ENCODE measurements around the gene CORO7.

GRCh38 chr16:4333308-4333638, 83.1 kb downstream of the CORO7 start:
- TF ChIP-seq CTCF (IDR thresholded peaks at IDR 0.05; ENCODE audit: low read depth, low read length) (no peak), EZH2phosphoT487 (IDR thresholded peaks at IDR 0.05; ENCODE audit: low read depth) (no peak)

All from OCI-LY3 (cell line).